Vagina (tissue), 2 donors: ENCODE data around the gene DNMT3L.

Experiments used
- CTCF ChIP-seq, 3 experiments: fragments of 450-650 bp in 2 of 3; fragments of 200-600 bp in 1 of 3; sonication (generic) in 1 of 3; IDR thresholded peaks; one replicate each; pipeline ENCODE4 v1.5.1; 2017 to 2019; ENCODE audit warnings: antibody characterized with exemption in 3 of 3, mild to moderate bottlenecking in 2 of 3, moderate library complexity in 2 of 3
- POLR2AphosphoS5 ChIP-seq, 2 donors: sonication (generic); formaldehyde crosslinking; IDR thresholded peaks; one replicate each; pipeline ENCODE4 v1.9.0; 2017; ENCODE audit warnings: antibody characterized with exemption in 2 of 2, mild to moderate bottlenecking in 2 of 2, low read depth in 1 of 2; ENCODE audit not compliant: insufficient read depth in 1 of 2

DNA sequence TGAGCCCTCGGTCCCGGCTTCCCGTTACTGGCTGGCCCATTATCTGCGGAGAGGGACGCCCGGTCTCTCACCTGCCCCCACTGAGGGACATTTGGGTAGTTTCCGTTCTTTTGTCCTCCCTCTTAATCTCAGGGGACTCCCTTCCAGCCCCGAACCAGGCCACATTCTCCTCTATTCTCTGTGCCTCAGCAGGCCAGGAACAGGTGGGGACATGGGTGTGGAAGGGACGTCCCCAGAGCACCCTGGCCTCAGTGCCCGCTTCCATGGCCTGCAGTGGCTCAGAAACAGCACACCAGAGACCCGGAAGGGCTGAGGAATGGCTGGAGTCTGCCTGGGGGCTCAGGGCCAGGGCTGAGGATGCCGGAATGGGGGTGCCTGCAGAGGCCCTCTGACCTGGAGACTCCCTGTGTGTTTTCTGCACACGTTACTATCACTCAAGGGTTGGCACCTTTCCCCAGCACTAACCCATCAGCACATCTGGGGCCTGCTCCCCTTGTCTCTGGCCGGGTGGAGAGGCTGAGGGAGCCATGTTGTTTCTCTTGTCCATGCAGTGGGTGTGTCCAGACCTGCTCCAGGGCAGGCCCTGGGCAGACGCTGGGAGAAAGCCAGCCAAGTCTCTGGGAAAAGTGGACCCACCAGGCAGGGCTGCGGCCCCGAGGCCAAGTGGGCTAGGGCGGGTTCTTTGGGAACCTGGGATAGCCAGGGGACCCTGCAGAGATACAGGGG is 10.0 kb upstream of the DNMT3L start:
- TF ChIP-seq CTCF (IDR thresholded peaks at IDR 0.05) (no peak), POLR2AphosphoS5 (IDR thresholded peaks at IDR 0.05; ENCODE audit: insufficient read depth in 1 of 2, low read depth in 1 of 2) (no peak)
